NCI-H2227 (cell line): ENCODE measurements around the gene SLC2A11.

Experiments used
- DNase-seq: peaks from one replicate; lab custom pipeline; 2025; ENCODE audit not compliant: unreplicated experiment; lab: John Stamatoyannopoulos, UW

Gene SLC2A11

DNA sequence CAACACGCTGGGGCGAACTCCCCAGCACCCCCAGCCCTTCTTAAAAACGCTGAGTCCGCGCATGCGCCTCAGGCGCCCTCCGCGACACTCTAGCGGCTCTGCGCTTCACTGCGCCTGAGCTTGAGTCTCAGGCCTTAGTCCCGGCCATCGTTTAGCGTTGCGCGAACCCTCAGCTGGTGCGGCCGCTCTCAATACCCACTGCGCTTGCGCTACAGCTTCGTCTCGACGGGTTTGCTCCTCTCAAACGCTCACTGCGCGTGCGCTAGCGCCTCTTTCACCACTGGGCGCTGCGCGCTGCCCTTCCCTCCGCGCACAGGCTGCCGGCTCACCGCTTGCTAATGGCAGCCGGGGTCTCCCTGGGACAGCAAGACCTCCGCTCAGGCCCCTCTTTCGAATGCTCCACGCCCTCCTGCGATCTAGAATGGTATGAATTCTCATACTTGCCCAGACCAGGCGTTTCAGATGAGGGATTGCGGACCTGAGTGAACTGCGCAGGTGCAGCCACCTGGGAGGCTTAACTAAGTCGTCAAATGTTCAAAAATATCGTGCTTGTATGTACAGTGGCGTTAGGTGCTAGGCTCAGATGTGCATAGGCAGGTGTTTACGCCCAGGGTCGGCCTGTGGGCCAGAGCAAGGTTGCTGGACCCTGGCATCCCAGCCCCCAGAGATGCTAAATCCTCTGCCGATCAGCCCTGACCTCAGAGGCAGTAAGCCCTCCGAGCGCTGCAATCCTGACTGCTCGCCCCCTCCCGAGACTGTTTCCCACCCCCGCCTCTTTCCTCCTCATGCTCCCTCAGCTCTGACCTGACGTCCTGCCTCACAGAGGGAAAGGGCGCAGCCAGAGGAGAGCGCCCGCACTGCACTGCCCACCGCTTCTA is at the start of gene SLC2A11:
Gene SLC2A11, plus strand, starts transcription at position 270 of the 878 bp plus-strand sequence. Its CDS starts 125 bp downstream, at position 395.
- peak; percentile 98 for DNase-seq

- DNase-seq = no peak
Measured at GRCh38 chr22:23812378-23812777, 45.3 kb upstream of the SLC2A11 start.

DNA sequence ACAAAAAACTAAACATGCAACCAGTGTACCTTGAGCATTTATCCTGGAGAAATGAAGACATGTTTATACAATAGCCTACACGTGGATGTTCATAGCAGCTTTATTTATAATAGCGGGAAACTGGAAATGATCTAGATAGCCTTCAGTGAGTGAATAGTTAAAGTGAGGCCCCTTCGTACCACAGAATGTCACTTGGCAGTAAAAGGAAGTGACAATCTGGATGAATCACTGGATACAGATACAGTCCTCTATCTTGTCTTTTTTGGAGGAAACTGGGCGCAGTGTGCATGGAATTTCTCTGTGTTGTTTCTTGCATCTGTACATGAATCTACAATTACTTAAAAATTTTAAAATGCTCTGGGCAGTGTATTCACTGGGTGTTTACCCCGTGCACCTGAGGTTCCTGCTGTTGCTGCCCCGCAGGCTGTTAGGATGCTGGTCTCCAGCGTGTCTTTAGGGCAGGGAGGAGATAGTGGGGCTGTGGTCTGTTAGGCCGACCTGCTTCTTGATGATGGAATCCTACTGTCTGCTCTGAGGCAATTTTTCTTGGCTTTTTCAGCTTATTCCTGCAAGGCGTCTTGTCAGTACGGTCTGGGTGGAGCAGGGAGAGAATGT is 42.0 kb upstream of the SLC2A11 start:
- no peak for DNase-seq

DNA sequence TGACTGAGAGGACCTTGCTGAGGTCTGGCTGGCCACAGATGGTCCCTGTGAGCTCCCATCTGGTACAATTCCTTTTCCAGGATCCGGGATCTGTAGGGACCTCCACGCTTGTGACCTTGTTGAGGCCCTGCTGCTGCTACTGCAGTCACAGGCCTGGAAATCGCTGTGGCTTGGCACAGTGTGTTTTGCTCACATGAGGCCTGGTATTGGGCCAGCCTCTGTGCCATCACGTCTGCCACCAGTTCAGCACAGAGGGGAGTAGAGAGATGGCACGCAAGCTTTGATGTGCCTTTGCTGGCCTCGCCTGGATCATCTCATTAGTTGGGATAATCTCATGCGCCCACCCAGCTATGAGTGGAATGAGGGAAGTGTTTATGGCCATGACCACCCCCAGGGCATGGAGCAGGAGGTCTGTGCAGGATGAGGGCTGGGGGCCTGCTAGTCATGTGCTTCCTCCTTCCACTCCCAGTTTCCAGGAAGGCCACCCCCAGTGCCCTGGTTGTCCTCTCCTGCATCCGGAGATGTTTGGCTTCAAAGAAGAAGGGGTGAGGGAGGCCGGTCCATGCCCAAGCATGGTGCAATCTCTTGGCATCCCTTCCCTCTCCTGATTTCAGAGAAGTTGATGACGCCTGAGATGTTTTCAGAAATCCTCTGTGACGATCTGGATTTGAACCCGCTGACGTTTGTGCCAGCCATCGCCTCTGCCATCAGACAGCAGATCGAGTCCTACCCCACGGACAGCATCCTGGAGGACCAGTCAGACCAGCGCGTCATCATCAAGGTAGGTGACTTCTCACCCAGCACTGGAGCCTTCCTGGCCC is 41.3 kb upstream of the SLC2A11 start:
- no peak for DNase-seq

DNA sequence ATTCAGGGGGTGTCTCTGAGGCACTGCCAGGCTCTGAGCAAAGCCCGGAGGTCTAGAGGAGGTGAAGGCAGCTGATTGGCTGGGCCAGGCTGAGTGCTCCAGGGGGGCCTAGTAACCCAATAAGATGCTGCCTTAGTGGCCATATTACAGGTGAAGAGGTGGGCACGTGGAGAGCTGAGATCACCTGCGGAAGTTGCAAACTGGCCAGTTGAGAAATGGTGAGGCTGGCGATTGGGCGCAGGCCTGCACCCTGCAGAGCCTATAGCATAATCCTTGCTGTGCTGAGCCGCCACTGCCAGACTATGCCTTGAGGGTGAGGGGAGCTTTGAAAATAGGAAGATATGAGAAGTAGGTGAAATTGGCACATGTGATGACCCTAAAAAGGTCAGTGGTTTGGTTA is 40.5 kb upstream of the SLC2A11 start:
- DNase-seq = no peak

- no peak for DNase-seq
Measured at GRCh38 chr22:23818541-23818940, 39.1 kb upstream of the SLC2A11 start.

DNA sequence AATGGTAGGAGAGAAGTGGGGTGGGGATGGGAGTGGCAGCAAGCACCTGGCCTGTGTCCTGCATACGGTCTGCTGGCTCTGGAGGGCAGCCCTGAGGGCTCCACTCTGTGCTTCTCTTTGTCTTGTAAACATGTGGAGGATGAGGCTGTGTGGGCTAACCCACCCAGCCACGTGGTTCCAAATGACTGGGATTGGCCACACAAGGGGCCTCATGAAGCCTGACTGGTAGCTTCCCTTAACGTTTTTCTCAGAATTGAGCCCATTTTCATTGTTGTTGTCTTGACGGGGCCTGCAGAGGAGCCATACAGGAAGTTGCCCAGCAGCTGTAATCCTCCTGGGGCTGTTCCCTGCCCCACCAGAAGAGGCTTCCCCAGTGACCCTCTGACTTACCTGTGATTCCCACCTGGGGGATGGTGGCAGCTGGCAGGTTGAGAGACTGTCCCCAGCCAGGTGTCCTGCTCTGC is 36.9 kb upstream of the SLC2A11 start:
- no peak for DNase-seq

DNA sequence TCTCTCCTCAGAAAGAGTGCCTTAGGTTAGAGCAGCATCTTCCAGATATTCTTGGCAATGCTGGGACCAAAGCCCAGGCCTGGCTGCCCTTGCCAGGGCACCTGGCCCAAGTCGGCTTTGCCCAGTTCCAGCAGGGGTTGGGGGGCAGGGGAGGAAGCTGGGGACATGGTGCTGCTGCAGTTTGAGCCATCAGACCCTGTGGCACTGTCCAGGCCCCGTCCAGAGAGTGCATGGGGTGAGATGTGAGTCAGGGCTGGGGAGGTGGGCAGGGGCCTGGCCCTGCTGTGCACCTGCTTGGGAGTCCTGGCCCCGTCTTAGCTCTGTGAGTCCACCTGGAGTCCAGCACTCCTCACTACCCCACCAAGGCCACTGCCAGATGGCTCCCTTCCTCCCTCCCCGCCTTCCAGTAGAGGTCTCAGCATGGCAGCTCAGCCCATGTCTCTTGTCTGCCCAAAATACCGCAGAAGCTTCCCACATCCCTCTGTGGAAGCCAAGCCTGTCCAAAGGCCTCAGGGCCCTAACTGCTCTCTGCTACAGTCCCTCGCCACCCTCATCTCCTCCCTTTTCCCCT is 35.5 kb upstream of the SLC2A11 start:
- no peak for DNase-seq

DNA sequence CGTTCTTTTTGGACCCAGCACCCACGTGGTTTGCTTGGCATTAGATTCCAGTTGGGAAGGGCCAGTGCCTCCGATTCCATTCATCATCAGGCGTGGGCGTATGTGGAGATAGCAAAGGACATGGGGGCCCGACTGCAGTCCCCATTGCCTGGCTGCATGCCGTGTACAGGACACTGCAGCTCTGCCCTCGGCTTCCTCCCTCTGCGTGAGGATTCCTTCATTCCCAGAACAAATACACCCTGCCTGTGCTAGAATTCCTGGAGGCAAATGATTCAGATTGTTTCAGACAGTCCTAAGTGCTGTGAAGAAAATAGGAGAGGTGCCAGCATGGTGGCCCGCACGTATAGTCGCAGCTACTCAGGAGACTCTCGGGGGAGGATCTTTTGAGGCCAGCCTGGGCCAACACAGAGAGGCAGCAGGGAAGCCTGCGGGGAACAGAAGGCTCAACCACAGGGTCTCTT is 34.3 kb upstream of the SLC2A11 start:
- DNase-seq = no peak

DNA sequence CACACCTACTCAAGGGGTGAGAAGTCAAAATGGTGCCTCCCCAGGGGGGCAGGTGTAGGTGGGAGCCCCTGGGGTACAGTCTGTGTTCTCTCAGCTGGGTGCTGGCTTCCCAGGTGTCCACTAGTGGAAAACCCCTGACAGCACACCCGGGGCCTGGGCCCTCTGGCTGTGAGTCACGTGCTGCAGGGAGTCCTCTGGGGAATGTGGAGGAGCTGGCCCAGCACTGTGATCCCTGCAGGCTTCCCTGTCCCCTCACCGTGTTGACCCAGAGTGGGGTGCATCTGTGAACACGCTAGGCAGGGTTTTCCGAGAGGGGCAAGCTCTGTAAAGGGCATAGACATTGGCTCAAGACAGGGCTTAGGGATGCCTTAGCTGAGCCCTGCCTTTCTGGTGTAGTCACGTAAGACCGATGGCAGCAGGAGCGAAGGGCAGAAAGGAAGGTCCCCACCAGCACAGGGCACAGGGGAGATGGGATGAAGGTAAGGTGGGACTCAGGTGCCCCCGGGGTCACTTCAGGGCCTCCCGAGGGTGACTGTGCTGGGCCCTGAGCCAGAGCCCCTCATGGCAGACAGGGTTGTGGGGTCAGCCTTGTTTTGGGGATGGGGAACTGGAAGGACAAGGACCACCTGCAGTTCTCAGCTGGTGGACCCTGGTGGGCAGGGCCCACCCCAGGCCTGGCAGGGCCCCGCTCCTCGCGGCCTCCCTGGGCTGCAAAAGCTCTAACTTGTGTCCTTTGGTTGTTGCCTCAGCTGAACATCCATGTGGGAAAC is 33.0 kb upstream of the SLC2A11 start:
- no peak for DNase-seq

- no peak for DNase-seq
Measured at GRCh38 chr22:23825246-23825905, 32.3 kb upstream of the SLC2A11 start.

DNA sequence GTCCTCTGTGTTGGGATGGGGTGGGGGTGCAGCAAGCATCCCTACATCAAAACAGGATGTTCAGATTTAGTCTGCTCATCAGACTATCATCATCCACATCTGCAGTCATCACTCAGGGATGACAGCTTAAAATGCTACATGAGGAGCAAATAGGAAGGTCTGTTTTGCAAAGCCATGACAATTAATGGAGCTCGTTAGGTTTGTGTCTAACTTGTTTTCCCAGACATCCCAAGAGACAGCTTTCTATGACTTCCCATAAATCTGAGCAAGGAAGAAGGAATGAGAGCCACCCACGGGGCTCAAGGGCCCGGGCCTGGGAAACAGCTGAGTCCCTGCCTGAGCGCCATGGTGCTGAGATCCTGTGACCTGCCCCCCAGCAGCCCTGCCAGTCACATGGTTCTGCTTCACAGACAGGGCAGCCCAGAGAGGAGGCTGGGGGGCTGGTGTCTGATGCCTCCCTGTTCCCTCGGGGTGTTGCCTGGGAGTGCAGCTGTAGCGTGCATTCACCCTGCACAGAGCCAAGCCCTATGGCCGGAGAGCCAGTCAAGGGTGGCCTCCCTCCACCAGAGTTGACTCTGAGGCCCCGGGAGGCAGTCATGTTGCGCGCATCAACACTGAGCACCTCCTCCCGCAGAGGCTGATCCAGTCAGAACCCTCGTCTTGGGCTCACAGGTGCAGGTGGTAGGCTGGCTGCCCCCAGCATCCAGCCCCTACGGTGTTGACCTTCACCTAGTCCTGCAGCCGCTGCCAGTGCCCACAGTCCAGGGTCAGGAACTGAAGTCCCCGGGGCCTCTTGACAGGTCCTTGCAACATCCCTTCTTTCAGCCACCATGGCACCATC is 30.9 kb upstream of the SLC2A11 start:
- no peak for DNase-seq

DNA sequence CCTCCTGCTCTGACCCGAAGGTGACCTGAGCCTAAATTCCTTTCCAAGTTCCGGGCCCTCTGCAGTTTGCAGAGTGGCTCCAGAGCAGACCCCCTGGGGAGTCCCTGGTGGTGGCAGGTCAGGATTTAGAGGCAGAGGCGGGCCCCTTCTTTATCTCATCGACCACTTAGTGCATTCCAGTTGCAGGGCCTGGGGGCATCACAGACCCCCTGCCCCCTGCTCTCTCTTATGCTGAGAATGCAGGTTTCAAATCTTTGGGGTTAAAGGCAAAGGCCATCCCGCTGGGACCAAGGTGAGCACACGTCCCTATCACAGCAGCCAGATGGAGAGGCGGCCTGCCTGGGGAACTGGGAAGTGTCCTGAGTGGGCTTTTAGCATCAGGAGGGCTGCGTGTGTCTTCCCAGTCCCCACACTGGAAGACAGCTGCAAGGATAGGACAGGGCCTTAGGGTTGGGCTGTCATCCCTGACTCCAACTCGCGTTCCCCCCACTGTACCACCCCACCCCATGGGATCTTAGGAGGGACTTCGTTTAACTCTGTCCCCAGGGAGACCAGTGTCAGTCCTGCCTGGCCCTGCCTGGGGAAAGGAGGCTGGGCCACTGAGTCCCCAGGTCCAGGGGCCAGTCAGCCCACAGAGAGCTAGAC is 30.2 kb upstream of the SLC2A11 start:
- no peak for DNase-seq

DNA sequence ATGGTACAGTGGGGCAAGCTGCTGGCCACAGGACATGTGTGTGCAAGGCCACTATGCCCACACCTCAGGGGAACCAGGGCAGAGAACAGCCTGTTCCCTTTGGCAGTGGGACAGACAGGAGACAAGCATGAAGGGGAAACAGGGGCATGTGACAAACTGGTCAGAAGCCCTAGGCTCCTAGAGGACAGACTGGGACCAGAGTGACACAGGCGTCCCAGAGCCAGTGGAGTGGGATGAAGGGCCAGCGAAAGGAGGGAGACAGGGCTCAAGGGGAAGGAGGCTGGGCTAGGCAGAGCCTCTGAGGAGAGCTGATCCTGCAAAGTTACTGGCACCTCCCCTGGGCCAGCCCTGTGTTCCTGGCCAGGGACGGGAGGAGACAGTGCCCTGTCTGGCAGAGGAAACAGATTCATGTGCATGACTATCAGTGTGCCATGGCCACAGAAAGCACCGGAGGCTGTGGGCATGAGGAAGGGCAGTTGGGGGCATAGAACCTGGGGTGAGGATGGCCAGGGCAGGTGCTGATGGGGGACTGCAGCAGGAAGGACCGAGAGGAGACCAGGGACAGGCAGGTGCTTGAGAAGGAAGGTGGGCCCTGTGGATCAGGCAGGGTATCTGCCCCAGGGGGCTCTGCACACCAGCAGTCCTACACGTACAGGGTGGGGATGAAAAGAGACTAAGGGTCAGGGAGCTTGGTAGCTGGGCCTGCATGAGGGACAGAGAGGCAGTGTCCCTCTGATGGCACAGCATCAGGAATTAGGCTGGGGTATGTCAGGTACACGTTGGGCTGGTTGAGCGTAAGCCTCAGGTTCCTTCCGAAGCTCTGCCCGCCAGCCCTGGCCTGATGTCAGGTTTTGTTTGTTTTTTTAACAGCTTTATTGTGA is 28.6 kb upstream of the SLC2A11 start:
- DNase-seq = no peak

- DNase-seq = no peak
Measured at GRCh38 chr22:23829845-23830372, 27.8 kb upstream of the SLC2A11 start.

DNA sequence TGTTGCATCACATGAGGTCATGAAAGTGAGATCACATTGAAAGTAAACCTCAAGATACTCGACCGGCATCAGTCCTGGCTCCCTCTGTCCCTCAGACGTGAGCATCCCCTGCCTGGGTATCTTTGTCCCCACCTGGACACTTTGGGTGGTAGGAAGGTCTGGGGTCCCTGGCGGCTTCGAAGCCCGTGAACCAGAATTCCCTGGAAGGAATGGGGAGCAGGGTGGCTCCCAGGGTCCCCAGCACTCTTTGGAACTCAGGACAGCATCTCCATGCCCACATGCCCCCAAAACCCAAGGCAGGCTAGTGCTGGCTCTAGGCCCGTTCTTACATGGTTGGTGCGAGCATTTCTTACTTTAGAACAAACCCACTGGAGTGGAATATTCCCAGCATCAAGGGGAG is 26.4 kb upstream of the SLC2A11 start:
- DNase-seq = no peak

DNA sequence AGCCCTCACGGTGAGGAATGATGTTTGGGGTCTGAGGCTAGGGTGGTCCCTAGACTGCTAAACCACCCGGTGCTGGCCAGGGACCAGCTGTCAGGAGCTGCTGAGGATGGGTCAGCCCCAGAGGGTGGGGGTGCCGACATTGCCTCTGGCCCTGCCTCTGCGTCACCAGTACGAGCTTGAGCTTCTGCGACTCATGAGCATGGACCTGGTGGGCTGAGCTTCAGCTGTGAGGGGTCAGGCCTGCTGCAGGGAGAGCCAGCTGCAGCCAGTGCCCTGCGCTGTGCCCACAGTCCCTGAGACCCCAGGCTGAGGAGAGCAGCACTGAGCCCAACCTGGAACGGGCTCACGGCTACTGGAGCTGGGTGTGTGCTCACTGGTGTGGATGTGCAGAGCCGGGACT is 25.9 kb upstream of the SLC2A11 start:
- DNase-seq = no peak
